Fibroblast of the aortic adventitia (primary cell): ENCODE data around the gene CLCN7. TPM values are rescaled to one million over a fixed set of nuclear protein-coding genes. Genes with fewer than 3 reads are reported as not detected.

Experiments
- DNase-seq: peaks from one replicate; pipeline ENCODE4 v3.0.0-alpha.2; 2010; ENCODE audit warnings: low read depth
- H3K4me3 ChIP-seq: 2 replicates; pipeline ENCODE4 v1.5.1; 2011; ENCODE audit warnings: low read depth, mild to moderate bottlenecking, control low read depth, low read length, moderate library complexity
- total RNA-seq: library from RNA; depleted of rRNA; stranded (reverse); fragments of >200 nt; gene quantifications from 2 replicates; pipeline ENCODE4 v1.2.3, GENCODE V29; 2012; ENCODE audit warnings: low replicate concordance
- TF ChIP-seq, protein P1 (sequence below): IDR thresholded peaks from 2 replicates; pipeline ENCODE4 v1.5.1; 2011; ENCODE audit warnings: mild to moderate bottlenecking, low read length, control low read depth, inconsistent platforms; ENCODE audit not compliant: insufficient read depth

The CLCN7 gene
- total RNA-seq, 1 donor: 64.8 TPM

DNA sequence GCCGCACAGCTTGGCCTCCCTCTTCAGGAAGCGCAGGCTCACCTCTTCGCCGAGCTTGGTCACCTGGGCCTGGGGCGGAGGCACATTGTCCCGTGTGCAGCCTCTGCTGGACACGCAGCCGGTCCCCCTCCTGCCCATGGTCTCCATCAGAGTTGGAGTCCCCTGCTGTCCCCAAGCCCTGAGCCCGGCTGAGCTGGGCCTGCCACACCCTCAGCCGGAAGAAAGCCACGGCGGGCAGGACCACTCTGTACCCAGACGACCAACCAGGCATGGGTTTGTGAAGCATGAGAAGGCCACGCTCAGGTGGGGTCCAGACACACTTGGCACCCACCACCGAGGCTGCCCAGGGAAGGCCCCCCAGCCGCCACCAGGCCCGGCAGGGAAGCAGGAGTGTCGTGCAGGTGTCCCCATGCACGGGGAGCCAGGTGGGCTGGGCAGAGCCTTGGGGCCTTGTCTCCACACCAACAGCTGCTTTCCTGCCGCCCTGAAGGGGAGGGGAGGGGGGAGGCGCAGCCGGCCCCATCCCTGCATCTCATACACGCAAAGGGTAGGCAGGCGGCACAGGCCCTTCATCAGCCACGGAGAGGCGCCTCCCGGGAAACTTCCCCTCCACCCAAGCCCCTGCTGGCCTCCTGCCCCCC lies 35.6 kb downstream of the CLCN7 start:
- TF ChIP-seq, protein P1, sequence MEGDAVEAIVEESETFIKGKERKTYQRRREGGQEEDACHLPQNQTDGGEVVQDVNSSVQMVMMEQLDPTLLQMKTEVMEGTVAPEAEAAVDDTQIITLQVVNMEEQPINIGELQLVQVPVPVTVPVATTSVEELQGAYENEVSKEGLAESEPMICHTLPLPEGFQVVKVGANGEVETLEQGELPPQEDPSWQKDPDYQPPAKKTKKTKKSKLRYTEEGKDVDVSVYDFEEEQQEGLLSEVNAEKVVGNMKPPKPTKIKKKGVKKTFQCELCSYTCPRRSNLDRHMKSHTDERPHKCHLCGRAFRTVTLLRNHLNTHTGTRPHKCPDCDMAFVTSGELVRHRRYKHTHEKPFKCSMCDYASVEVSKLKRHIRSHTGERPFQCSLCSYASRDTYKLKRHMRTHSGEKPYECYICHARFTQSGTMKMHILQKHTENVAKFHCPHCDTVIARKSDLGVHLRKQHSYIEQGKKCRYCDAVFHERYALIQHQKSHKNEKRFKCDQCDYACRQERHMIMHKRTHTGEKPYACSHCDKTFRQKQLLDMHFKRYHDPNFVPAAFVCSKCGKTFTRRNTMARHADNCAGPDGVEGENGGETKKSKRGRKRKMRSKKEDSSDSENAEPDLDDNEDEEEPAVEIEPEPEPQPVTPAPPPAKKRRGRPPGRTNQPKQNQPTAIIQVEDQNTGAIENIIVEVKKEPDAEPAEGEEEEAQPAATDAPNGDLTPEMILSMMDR: no peak
- H3K4me3 ChIP-seq: no peak overlapping the region
- no peak for DNase-seq

DNA sequence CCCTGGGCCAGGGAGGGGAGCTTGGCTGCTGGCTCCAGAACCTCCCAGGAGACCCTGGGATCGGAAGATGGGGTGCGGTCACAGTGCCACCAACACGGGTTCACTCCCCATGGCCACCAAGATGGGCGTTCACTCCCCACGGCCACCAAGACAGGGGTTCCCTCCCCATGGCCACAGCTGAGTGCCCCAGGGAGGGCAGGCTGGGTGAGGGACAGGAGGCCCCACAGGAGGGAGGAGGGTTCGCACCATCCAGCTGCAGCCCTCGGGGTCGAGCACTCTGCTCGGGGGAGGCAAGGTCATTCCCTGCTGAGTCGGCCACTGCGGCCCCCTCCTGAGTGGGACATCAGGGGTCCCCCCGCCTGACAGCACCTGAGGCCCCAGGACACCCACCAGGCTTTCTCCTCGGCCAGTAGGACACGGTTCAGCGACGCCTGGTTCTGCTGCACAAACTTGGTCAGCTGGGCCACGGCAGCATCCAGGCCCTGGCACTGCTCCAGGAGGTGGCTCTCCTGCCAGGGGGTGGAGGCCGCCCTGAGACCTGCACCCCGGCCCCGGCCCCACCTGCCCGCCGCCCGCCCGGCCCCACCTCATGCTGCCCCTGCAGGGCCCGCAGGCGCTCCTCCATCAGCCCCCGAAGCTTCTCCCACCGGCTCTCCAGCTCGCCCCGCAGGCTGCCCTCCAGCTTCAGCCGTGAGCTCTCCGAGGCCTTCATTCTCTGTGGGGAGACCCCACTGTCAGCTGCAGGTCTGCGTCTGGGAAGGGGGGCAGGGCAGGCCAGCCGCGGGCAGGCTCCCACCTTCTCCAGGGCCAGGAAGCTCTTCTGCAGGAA lies 36.4 kb downstream of the CLCN7 start:
- no peak overlapping the region for H3K4me3 ChIP-seq
- no peak for DNase-seq
- TF ChIP-seq, protein P1: no peak

DNA sequence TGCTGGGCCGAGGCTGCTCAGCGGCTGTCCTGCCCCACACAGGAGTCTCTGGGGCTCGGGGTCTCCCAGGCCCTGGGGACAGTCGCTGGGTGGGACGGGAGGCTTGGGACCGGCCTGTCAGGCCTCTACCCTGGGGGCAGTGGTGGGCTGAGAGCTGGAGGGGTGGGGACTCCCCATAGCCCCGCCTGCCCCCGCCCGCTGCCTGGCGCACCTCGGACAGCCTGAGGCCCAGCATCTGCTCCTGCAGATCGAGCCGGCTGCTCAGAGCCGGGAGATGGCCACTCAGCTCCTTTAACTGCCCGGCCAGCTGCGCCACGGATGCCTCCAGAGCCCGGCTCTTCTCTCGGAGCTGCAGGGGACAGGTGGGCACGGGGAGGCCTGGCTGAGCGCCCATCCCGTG lies 37.2 kb downstream of the CLCN7 start:
- no peak overlapping the region for H3K4me3 ChIP-seq
- TF ChIP-seq, protein P1: no peak
- no peak for DNase-seq

DNA sequence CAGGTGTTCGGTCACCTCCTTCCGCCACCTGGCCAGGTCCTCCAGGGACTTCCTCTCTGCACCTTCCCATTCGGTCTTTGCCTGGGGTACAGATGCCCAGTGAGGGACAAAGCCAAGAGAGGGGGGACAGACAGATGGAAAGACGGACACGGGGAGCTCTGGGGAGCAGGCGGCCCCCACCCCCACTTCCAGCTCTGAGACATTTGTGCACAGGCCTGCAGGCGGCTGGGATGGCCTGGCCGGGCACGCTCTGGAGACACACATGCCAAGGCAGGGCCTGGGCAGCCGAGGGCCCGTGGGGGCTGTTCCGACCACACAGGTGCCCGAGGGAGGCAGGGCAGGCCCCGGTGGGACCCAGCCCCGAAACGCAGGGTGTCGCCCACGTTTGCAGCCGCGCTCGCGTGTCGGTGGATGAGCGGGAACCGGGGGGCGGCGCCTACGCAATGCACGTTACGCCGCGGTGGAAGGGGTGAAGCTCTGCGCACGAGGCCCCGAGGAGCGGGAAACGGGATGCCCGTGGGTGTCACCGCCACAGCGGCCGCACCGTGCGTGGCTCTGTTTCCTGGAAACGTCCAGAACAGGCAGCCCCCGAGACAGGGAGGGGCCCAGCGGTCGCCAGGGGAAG lies 38.0 kb downstream of the CLCN7 start:
- TF ChIP-seq, protein P1: no peak
- H3K4me3 ChIP-seq: no peak overlapping the region
- DNase-seq: no peak

DNA sequence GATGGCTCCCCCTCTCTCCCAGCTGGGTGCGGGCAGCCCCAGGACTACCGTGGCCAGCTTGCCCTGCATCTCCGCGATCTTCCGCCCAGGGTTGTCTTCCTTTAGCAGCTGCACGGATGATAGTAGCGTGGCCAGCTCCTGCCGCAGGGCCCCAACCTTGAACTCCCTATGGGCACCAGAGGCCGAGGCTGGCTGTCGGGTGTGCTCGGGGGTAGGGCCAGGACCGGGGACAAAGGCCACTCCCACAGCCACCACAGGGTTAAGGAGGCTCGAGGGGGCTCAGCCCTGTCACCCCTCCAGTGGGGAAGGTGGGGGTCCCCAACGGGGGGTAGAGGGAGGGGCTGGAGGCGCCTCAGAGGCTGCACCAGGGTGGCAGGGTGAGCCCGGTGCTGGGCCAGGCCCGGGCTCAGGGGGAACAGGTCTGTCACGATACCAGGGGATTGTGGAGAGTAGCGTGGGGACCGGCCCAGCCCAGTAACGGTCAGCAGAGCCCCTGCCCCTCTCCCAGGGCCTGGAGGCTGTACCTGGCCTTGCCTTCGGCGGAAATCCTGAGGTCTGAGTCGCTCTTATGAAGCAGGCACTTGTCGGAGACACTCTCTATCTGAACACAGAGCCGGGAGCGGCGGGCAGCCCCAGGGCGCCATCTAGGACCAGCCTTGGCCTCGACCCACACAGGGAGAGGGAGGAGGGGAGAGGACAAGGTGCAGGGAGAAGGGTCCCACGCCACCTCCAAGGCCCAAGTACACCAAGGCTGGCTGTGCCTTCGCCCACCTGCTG lies 38.7 kb downstream of the CLCN7 start:
- no peak for DNase-seq
- no peak overlapping the region for H3K4me3 ChIP-seq
- TF ChIP-seq, protein P1: no peak
